Measurements from ENCODE around the gene CCR7.

The CCR7 gene

GRCh38 chr17:40561294-40561870, 3.9 kb downstream of the CCR7 start:
- no peak for DNase-seq

GRCh38 chr17:40560592-40561293, 4.5 kb downstream of the CCR7 start:
- peak; percentile 88 for DNase-seq

GRCh38 chr17:40559954-40560591, 5.2 kb downstream of the CCR7 start:
- DNase-seq: peak; percentile 91

- no peak for DNase-seq
Observed at GRCh38 chr17:40559564-40559916, 5.7 kb downstream of the CCR7 start.

- no peak for DNase-seq
Observed at GRCh38 chr17:40558890-40559563, 6.2 kb downstream of the CCR7 start.

GRCh38 chr17:40558300-40558889, 6.9 kb downstream of the CCR7 start:
- no peak for DNase-seq

GRCh38 chr17:40557531-40558299, 7.6 kb downstream of the CCR7 start:
- no peak for DNase-seq

GRCh38 chr17:40556884-40557414, 8.3 kb downstream of the CCR7 start:
- no peak for DNase-seq

GRCh38 chr17:40556198-40556661, 9.0 kb downstream of the CCR7 start:
- no peak for DNase-seq

- DNase-seq: no peak
Observed at GRCh38 chr17:40555296-40556190, 9.7 kb downstream of the CCR7 start.

- no peak for DNase-seq
Observed at GRCh38 chr17:40554646-40555295, 10.5 kb downstream of the CCR7 start.

GRCh38 chr17:40553694-40554534, 11.4 kb downstream of the CCR7 start:
- peak; percentile 22 for DNase-seq

- peak; percentile 10 for DNase-seq
Observed at GRCh38 chr17:40552806-40553693, 12.2 kb downstream of the CCR7 start.

GRCh38 chr17:40551879-40552768, 13.1 kb downstream of the CCR7 start:
- DNase-seq: peak; percentile 28

- DNase-seq: peak; percentile 10
Observed at GRCh38 chr17:40551091-40551878, 14.0 kb downstream of the CCR7 start.

GRCh38 chr17:40550608-40551007, 14.7 kb downstream of the CCR7 start:
- DNase-seq: peak; percentile 3
